ENCODE results near the gene FAM107B.

FAM107B gene

DNA sequence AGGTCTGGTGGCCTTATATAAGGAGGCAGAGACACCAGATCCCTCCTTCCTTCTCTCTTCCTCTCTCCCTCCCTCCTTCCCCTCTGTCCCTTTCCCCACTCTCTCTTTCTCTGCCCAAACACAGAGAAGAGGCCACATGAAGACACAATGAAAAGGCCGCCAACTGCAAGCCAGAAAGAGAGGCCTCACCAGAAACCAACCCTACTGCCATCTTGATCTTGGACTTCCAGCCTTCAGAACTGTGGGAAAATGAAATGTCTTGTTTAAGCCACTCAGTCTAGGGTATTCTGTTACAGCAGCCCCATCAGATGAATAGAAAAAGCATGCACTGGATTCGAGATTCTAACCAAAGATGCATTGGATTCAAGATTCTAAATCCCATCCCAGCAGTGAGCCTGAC is 168.1 kb downstream of the FAM107B start:
- peaks cover 51% of the 10 kb centered on the region for H3K4me1 Mint-ChIP-seq
- H3K4me3 Mint-ChIP-seq: no peak overlapping the region
- ATAC-seq: no peak
- H3K36me3 Mint-ChIP-seq: peaks cover 2% of the 10 kb centered on the region
- H3K9me3 Mint-ChIP-seq: no peaks in the 10 kb centered on the region
- peak overlapping the region; percentile 89 for H3K27ac Mint-ChIP-seq
- no peaks in the 10 kb centered on the region for H3K27me3 Mint-ChIP-seq

DNA sequence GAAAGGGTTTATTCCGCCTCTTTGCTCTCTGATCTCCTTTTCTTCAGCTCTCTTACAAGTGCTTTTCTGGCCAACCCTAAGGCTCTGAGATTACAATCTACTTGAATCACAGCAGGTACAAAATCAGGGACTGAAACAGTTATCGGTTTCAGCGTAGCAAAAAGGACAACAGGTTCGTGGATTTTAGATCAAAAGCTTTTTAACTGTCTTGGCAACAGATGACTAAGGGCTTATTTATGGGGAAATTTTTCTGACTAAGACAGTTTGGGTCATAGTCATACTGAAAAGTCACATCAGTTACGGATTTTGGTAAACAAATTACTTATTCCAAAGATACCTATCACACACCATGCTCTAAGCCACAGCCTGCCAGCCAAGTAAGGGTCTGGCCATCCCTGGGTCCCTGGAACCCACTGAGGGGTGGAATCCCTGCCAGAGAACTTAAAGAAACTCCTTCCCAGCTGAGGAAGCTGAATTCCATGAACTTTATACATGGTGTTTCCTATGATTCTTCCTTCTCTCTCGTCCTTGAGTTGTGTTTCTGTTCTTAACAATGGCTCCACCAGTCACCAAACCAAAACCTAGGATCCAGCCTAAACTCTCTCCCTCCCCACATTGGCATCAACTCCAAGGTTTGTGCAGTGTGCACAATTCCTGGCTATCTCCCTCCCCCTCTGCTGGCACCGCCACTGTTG is 169.3 kb downstream of the FAM107B start:
- peak; percentile 27 for ATAC-seq
- no peaks in the 10 kb centered on the region for H3K27me3 Mint-ChIP-seq
- H3K4me3 Mint-ChIP-seq: peak overlapping the region; percentile 88
- peak overlapping the region; percentile 89 for H3K27ac Mint-ChIP-seq
- no peaks in the 10 kb centered on the region for H3K9me3 Mint-ChIP-seq
- peaks cover 60% of the 10 kb centered on the region for H3K4me1 Mint-ChIP-seq
- peaks cover 12% of the 10 kb centered on the region for H3K36me3 Mint-ChIP-seq

DNA sequence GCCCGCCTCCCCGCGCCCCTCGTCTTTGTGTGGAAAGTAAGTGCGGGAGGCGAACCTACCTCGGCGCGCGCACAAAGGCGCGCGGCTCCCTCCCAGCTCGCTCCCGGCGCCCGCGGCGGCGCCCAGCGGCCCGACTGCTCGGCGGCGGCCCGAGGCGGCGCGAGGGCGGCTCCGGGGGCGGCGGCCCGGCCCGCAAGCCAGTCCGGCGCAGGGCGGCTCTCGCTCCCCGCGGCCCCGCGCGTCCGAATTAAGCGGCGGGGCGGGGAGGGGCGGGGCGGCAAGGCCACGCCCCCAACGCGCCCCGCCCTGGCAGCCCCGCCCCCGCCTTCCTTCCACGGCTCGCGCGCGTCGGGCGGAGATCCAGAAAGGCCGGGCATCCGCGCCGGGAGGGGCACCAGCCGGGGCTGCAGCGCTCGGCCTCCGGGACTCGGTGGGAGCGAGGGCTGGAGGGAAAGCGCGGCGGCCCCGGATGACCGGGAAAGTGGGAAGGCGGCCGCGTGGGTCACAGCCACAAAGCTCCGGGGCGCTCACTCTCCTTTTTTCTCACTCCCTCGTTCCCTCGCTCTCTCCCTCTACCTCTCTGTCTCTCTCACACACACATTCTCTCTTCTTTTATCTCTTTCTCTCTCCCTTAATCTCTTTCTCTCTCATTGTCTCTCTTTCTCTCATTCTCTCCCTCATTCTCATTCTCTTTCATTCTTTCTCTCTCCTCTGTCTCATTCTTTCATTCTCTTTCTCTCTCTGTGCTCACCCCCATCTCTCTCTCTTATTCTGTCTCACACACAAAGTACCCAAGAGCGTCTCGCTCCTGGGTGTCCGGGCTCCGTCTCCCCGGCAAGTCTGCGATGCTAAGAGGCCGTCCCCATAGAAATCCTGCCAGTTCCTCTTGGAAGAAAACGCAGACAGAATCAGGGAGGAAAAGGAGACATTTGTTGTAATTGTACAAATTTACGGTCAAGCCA is 170.2 kb downstream of the FAM107B start:
- Mint-ChIP-seq H3K9me3 (no peaks in the 10 kb centered on the region), H3K27me3 (no peaks in the 10 kb centered on the region), H3K4me3 (peak overlapping the region; percentile 88), H3K36me3 (peaks cover 20% of the 10 kb centered on the region), H3K4me1 (peaks cover 64% of the 10 kb centered on the region), H3K27ac (peak overlapping the region; percentile 89)
- peak; percentile 82 for ATAC-seq

- Mint-ChIP-seq H3K27ac (peak overlapping the region; percentile 83), H3K4me1 (peaks cover 64% of the 10 kb centered on the region), H3K36me3 (peaks cover 27% of the 10 kb centered on the region), H3K9me3 (no peaks in the 10 kb centered on the region), H3K27me3 (no peaks in the 10 kb centered on the region), H3K4me3 (peak overlapping the region; percentile 90)
- ATAC-seq: peak; percentile 58
Measured at GRCh38 chr10:14603534-14604102, 171.1 kb downstream of the FAM107B start.

DNA sequence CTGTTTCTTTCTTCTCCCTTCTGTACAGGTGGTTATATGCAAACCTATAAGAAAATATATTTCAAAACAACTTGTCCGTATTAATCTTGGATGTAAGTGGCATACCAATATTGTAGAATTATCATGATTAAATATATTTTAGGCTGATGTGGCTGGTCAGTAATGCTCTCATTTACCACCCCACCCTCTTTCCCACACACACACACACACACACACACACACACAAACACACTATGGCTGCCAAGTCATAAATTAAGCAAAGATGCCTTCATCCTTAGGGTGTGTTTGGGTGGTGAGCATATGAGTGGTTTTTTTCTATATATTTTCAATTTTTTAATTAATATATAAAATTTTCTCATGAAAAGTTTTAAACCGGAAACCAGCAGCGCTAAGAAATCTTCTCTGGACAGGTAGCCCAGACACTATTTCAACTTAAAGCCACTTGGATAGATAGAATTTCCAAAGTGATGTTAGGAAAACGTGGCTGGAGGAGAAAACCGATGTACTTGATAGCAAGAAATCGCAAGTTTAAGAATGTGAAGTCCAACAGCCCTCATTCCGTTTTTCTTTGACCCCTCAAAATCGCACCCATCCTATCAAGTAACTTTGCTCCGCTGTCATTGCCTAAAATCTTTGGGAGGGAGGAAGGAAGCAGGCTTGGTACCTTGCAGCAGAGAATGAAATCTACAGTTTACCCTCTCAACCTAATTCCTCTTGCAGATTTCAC is 171.7 kb downstream of the FAM107B start:
- peaks cover 34% of the 10 kb centered on the region for H3K36me3 Mint-ChIP-seq
- H3K9me3 Mint-ChIP-seq: no peaks in the 10 kb centered on the region
- peak overlapping the region; percentile 83 for H3K27ac Mint-ChIP-seq
- ATAC-seq: no peak
- H3K4me1 Mint-ChIP-seq: peaks cover 64% of the 10 kb centered on the region
- H3K4me3 Mint-ChIP-seq: peak overlapping the region; percentile 90
- H3K27me3 Mint-ChIP-seq: no peaks in the 10 kb centered on the region

- H3K9me3 Mint-ChIP-seq: no peaks in the 10 kb centered on the region
- peak overlapping the region; percentile 90 for H3K4me3 Mint-ChIP-seq
- peaks cover 73% of the 10 kb centered on the region for H3K4me1 Mint-ChIP-seq
- no peaks in the 10 kb centered on the region for H3K27me3 Mint-ChIP-seq
- H3K36me3 Mint-ChIP-seq: peaks cover 40% of the 10 kb centered on the region
- H3K27ac Mint-ChIP-seq: peak overlapping the region; percentile 83
- ATAC-seq: peak; percentile 84
Measured at GRCh38 chr10:14601872-14602725, 172.6 kb downstream of the FAM107B start.

DNA sequence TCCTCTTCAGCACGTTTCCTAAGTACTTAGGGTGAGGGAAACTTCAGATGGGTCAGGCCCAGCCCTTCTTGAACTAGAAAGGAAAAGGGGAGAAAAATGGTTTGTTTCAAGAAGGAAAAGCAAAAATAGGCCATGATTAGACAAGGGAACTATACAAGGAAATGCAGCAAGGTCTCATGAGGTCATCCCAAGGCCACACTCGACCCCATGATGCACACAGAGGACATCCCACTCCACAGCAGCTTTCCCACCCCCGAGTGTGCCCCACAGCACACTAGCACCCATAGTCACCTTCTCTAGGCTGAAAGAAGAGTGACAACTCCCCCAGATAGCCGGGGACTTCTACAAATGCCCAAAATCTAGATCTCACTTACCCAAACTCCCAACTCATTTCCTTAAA is 173.4 kb downstream of the FAM107B start:
- Mint-ChIP-seq H3K4me3 (peak overlapping the region; percentile 90), H3K9me3 (no peaks in the 10 kb centered on the region), H3K27me3 (no peaks in the 10 kb centered on the region), H3K36me3 (peaks cover 48% of the 10 kb centered on the region), H3K4me1 (peaks cover 75% of the 10 kb centered on the region), H3K27ac (peak overlapping the region; percentile 83)
- ATAC-seq: no peak

DNA sequence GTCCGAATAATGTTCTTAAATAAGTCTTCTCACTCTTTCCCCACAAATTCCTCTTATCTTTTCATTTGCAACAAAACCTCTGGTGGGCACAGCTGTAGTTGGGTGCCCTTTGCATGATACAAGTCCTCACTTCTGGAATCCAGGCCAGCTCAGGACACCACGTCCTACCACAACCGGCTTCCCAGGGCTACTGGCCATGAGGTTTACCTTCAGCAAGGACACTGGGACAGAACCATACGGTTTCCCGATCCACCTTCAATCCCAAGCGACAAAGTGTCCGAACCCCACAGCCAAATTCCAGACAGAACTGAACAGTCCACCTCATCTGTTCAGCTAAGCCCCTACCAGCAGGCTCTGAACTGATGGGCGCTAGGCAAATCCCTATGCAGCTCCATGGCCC is 174.6 kb downstream of the FAM107B start:
- H3K27ac Mint-ChIP-seq: peak overlapping the region; percentile 5
- peaks cover 75% of the 10 kb centered on the region for H3K4me1 Mint-ChIP-seq
- no peak overlapping the region for H3K4me3 Mint-ChIP-seq
- ATAC-seq: no peak
- peaks cover 59% of the 10 kb centered on the region for H3K36me3 Mint-ChIP-seq
- H3K9me3 Mint-ChIP-seq: no peaks in the 10 kb centered on the region
- H3K27me3 Mint-ChIP-seq: no peaks in the 10 kb centered on the region

DNA sequence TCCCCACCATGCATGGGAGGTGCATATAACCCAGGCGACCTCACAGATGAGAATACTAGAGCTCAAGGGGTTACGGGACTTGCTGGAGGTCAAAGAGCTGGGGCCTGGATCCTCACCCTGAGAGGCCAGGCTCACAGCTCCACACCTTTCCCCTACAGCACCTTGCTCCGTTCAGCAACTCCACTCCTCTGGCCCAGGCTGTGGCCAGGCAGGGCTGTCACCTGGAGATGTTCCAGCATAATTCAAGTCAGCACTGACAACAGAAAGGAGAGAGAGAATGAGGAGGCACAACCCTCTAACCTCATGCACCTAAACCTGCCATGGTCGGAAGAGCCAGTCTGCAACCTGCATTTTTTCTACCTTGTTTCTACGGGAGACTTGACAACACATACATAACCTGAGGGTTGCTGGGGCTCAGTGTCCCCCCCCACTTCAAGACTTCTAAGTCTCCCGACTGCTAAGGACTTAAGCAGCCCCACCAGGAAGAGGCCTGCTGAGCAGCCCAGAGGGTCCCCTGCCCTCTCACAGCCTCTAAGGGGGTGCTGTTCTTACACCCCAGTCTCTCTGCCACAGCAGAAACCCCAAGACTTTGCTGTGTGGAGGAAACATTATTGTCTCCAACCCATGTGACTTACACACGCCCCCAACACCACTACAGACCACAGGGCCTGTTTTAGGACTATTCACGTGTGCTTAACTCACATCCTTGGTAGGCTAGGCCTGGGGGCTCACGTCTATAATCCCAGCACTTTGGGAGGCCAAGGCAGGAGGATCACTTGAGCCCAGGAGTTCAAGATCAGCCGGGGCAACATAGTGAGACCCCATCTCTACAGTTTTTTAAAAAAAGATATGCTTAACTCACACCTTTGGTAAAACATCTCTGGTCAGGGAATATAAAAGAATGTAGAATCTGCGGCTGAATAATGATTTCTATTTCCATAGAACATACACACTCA is 175.6 kb downstream of the FAM107B start:
- no peak overlapping the region for H3K4me3 Mint-ChIP-seq
- H3K27ac Mint-ChIP-seq: peak overlapping the region; percentile 5

GRCh38 chr10:14595526-14596182 is 179.0 kb downstream of the FAM107B start:
- no peaks in the 10 kb centered on the region for H3K9me3 Mint-ChIP-seq
- peaks cover 58% of the 10 kb centered on the region for H3K36me3 Mint-ChIP-seq
- peaks cover 77% of the 10 kb centered on the region for H3K4me1 Mint-ChIP-seq
- ATAC-seq: no peak
- H3K4me3 Mint-ChIP-seq: no peak overlapping the region
- peak overlapping the region; percentile 55 for H3K27ac Mint-ChIP-seq
- H3K27me3 Mint-ChIP-seq: no peaks in the 10 kb centered on the region

More for the DNA sequence above, 175.6 kb downstream of the FAM107B start:
- Mint-ChIP-seq H3K36me3 (peaks cover 65% of the 10 kb centered on the region), H3K9me3 (no peaks in the 10 kb centered on the region), H3K4me1 (peaks cover 73% of the 10 kb centered on the region), H3K27me3 (no peaks in the 10 kb centered on the region)
- ATAC-seq: no peak

DNA sequence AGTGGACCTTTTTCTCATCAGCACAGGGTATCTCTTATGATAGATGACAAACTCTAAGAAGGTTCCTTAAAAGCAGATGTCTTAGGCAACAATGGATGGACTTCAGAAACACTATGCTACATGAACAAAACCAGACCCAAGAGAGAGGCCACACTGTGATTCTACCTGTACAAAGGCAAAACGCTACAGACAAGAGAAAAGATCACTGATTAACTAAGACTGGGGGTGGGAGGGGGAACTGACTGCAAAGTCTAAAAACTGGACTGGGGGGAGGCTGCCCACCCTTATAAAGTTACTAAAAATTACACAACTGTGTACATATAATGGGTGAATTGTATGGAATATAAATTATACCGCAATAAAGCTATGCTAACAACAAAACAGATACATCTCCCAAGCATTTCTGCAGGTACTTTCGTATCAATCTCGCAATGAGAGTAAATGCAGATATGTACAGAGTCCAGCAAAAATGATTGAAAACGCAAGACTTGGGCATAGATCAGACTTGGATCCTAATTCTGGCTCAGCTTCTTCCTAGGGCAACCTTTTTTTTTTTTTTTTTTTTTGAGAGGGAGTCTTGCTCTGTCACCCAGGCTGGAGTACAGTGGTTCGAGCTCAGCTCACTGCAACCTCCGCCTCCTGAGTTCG is 179.7 kb downstream of the FAM107B start:
- no peak overlapping the region for H3K4me3 Mint-ChIP-seq
- peaks cover 80% of the 10 kb centered on the region for H3K4me1 Mint-ChIP-seq
- no peak for ATAC-seq
- H3K9me3 Mint-ChIP-seq: no peaks in the 10 kb centered on the region
- H3K27me3 Mint-ChIP-seq: no peaks in the 10 kb centered on the region
- peaks cover 56% of the 10 kb centered on the region for H3K36me3 Mint-ChIP-seq
- peak overlapping the region; percentile 55 for H3K27ac Mint-ChIP-seq

DNA sequence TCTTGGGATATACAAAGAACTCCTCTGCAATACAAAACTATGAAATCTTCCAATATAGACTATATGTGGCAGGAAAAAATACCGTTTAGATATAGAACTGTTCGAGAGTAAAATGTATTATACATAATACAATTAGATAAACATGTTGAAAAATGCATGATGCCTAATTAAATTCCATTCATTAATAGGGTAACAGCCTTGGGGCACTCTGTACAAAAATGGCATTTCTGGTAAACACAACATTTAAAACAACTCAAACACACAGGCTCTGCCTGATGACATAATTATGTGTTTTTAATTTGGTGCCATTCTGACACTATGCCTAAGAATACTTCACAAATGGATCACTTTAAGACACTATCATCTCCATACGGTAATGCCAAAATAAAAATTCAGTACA is 180.9 kb downstream of the FAM107B start:
- Mint-ChIP-seq H3K4me3 (no peak overlapping the region), H3K27ac (peak overlapping the region; percentile 4)

More for the DNA sequence above, 180.9 kb downstream of the FAM107B start:
- Mint-ChIP-seq H3K36me3 (peaks cover 45% of the 10 kb centered on the region), H3K4me1 (peaks cover 76% of the 10 kb centered on the region), H3K9me3 (no peaks in the 10 kb centered on the region), H3K27me3 (no peaks in the 10 kb centered on the region)
- ATAC-seq: no peak

Data from stimulated activated memory B cell treated with anti-CD40 and anti-IgM and Interleukin-4, amounts not matched to agents 10 μg/mL and 1 μg/mL and 100 μg/mL, for 72 hours (primary cell).